Kidney epithelial cell (primary cell): ENCODE measurements around the gene RAB26. TPM values are rescaled to one million over a fixed set of nuclear protein-coding genes. Genes with fewer than 3 reads are reported as not detected.

Experiments
- DNase-seq: peaks from one replicate; pipeline ENCODE4 v3.0.0-alpha.2; 2010; ENCODE audit warnings: low read depth
- H3K27me3 ChIP-seq: 2 replicates; pipeline ENCODE4 v1.6.0; 2011; ENCODE audit warnings: low read length; ENCODE audit not compliant: control insufficient read depth, insufficient read depth
- H3K36me3 ChIP-seq: 2 replicates; pipeline ENCODE4 v1.5.1; 2011; ENCODE audit warnings: low read length; ENCODE audit not compliant: control insufficient read depth, insufficient read depth
- H3K4me3 ChIP-seq: 2 replicates; pipeline ENCODE4 v1.5.1; 2011; ENCODE audit warnings: low read depth, mild to moderate bottlenecking, control low read depth, low read length
- CTCF ChIP-seq: IDR thresholded peaks from 2 replicates; pipeline ENCODE4 v1.5.1; 2011; ENCODE audit warnings: mild to moderate bottlenecking, moderate library complexity, low read length, control low read depth, inconsistent platforms; ENCODE audit not compliant: insufficient read depth, poor library complexity, severe bottlenecking
- total RNA-seq: library from RNA; depleted of rRNA; stranded (reverse); fragments of >200 nt; gene quantifications from 2 replicates; pipeline ENCODE4 v1.2.3, GENCODE V29; 2015

RAB26 gene
- total RNA-seq, 1 donor from 2014 or later = 0.54 TPM

GRCh38 chr16:2155977-2156848, 7.8 kb downstream of the RAB26 start:
- H3K27me3 ChIP-seq = no peaks in the 10 kb centered on the region
- TF ChIP-seq CTCF = no peak
- no peak for DNase-seq
- H3K4me3 ChIP-seq = peak overlapping the region; percentile 76
- H3K36me3 ChIP-seq = peaks cover 9% of the 10 kb centered on the region

- no peak for TF ChIP-seq CTCF
- Histone ChIP-seq H3K27me3 (no peaks in the 10 kb centered on the region), H3K4me3 (peak overlapping the region; percentile 76), H3K36me3 (peaks cover 7% of the 10 kb centered on the region)
- no peak for DNase-seq
Measured at GRCh38 chr16:2156849-2157224, 8.4 kb downstream of the RAB26 start.

- no peaks in the 10 kb centered on the region for H3K27me3 ChIP-seq
- TF ChIP-seq CTCF = no peak
- DNase-seq = no peak
- no peak overlapping the region for H3K4me3 ChIP-seq
- peaks cover 7% of the 10 kb centered on the region for H3K36me3 ChIP-seq
Measured at GRCh38 chr16:2157480-2158261, 9.2 kb downstream of the RAB26 start.

- H3K27me3 ChIP-seq = no peaks in the 10 kb centered on the region
- no peak overlapping the region for H3K4me3 ChIP-seq
- peaks cover 4% of the 10 kb centered on the region for H3K36me3 ChIP-seq
- no peak for TF ChIP-seq CTCF
- no peak for DNase-seq
Measured at GRCh38 chr16:2158262-2158638, 9.8 kb downstream of the RAB26 start.

GRCh38 chr16:2159175-2159838, 10.9 kb downstream of the RAB26 start:
- DNase-seq = no peak
- no peak overlapping the region for H3K4me3 ChIP-seq
- H3K36me3 ChIP-seq = peaks cover 2% of the 10 kb centered on the region
- TF ChIP-seq CTCF = no peak
- H3K27me3 ChIP-seq = no peaks in the 10 kb centered on the region
